ENCODE measurements around the gene FBXL5. TPM values are rescaled to one million over a fixed set of nuclear protein-coding genes. Genes with fewer than 3 reads are reported as not detected.

Gene FBXL5
- total RNA-seq, 3 donors from 2014 or later (not counting 1 experiment from before 2014, with no cell fraction given), result 80.2 to 111 (median 92.8) TPM

DNA sequence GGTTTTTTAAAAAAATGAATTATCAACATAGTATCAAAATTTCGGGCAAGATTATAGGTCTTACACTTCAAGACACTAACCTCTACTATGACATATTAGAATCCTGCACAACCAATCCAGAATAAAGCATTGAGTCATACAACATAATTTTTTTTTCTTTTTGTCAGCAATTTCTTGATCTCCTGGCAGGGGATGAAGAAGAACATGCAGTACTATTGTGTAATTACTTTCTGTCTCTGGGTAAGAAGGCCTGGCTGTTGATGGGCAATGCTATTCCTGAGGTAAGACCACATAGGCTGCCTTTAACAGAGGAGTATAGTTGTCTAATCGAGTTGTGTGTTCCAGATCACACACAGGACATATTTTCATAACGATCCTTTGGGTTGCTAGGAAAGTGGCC lies 67.5 kb downstream of the FBXL5 start:
- no peak for DNase-seq
- intact Hi-C loops (cut with micrococcal nuclease), result no loop called here

DNA sequence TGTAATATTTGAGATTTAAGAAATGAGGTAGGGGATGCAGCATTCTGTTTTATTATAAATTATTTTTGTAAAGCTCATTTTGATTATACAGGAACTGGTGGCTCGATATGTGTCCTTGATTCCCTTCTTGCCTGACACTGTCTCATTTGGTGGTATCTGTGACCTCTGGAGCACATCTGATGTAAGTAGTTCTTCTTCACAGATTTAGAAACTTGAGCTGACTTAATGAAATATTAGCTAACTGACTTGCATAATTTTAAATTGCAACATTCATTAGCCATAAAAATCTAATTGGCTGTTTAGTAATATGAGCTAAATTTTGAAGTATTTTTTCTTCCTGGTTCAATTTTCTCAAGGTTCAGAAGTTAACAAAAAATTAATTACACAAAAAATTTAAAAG lies 69.1 kb downstream of the FBXL5 start:
- Mint-ChIP-seq H3K4me3 (no peak overlapping the region), H3K4me1 (no peaks in the 10 kb centered on the region)
- no peak overlapping the region for H3K27ac ChIP-seq (ENCODE audit: low read length)

More for the DNA sequence above, 67.5 kb downstream of the FBXL5 start:
- no peak overlapping the region for H3K27ac Mint-ChIP-seq
- Histone ChIP-seq H3K4me3 (ENCODE audit: low read length) (no peak overlapping the region), H3K4me1 (ENCODE audit: control insufficient read depth, insufficient read depth, low read length) (no peaks in the 10 kb centered on the region), H3K27me3 (ENCODE audit: control insufficient read depth, insufficient read depth, low read length) (no peaks in the 10 kb centered on the region), H3K36me3 (ENCODE audit: control insufficient read depth, insufficient read depth, low read length) (no peaks in the 10 kb centered on the region), H3K9me3 (ENCODE audit: control insufficient read depth, insufficient read depth, low read length) (no peaks in the 10 kb centered on the region), H3K27ac (ENCODE audit: low read length) (no peak overlapping the region)
- no peaks in the 10 kb centered on the region for H3K36me3 Mint-ChIP-seq
- no peaks in the 10 kb centered on the region for H3K4me1 Mint-ChIP-seq
- no peaks in the 10 kb centered on the region for H3K9me3 Mint-ChIP-seq
- no peaks in the 10 kb centered on the region for H3K27me3 Mint-ChIP-seq (ENCODE audit: low read depth in 2 of 2)
- WGBS (ENCODE audit: insufficient coverage), result 67% methylated on average over 3 of the region's 3 CpGs
- TF ChIP-seq, protein P1, sequence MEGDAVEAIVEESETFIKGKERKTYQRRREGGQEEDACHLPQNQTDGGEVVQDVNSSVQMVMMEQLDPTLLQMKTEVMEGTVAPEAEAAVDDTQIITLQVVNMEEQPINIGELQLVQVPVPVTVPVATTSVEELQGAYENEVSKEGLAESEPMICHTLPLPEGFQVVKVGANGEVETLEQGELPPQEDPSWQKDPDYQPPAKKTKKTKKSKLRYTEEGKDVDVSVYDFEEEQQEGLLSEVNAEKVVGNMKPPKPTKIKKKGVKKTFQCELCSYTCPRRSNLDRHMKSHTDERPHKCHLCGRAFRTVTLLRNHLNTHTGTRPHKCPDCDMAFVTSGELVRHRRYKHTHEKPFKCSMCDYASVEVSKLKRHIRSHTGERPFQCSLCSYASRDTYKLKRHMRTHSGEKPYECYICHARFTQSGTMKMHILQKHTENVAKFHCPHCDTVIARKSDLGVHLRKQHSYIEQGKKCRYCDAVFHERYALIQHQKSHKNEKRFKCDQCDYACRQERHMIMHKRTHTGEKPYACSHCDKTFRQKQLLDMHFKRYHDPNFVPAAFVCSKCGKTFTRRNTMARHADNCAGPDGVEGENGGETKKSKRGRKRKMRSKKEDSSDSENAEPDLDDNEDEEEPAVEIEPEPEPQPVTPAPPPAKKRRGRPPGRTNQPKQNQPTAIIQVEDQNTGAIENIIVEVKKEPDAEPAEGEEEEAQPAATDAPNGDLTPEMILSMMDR (IDR thresholded peaks at IDR 0.05), result no peak
- ATAC-seq, result no peak
- no peak overlapping the region for H3K4me3 Mint-ChIP-seq

DNA sequence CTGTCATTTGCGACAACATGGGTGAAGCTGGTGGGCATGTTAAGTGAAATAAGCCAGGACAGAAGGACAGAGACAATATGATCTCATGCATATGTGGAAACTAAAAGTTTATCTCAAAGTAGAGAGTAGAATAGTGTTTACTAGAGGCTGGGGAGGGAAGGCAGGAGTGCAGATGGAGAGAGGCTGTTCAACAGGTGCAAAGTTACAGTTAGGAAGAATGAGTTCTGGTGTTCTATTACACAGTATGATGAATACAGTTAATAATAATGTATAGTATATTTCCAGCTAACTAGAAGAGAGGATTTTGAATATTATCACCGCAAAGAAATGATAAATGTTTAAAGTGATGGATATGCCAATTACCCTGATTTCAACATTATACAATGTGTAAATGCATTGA lies 69.8 kb downstream of the FBXL5 start:
- 100% methylated on average over 1 of the region's 2 CpGs for WGBS (ENCODE audit: insufficient coverage)
- Histone ChIP-seq H3K9me3 (ENCODE audit: control insufficient read depth, insufficient read depth, low read length) (no peaks in the 10 kb centered on the region), H3K36me3 (ENCODE audit: control insufficient read depth, insufficient read depth, low read length) (no peaks in the 10 kb centered on the region)

More for the DNA sequence above, 69.1 kb downstream of the FBXL5 start:
- Histone ChIP-seq H3K4me3 (ENCODE audit: low read length) (no peak overlapping the region), H3K4me1 (ENCODE audit: control insufficient read depth, insufficient read depth, low read length) (no peaks in the 10 kb centered on the region), H3K36me3 (ENCODE audit: control insufficient read depth, insufficient read depth, low read length) (no peaks in the 10 kb centered on the region), H3K27me3 (ENCODE audit: control insufficient read depth, insufficient read depth, low read length) (no peaks in the 10 kb centered on the region), H3K9me3 (ENCODE audit: control insufficient read depth, insufficient read depth, low read length) (no peaks in the 10 kb centered on the region)
- Mint-ChIP-seq H3K27me3 (ENCODE audit: low read depth in 2 of 2) (no peaks in the 10 kb centered on the region), H3K36me3 (no peaks in the 10 kb centered on the region), H3K9me3 (no peaks in the 10 kb centered on the region), H3K27ac (no peak overlapping the region)
- WGBS (ENCODE audit: insufficient coverage), result 100% methylated on average over 1 of the region's 1 CpG
- TF ChIP-seq, protein P1 (IDR thresholded peaks at IDR 0.05), result no peak
- DNase-seq (no peak), ATAC-seq (no peak)
- intact Hi-C loops (cut with micrococcal nuclease), result no loop called here

DNA sequence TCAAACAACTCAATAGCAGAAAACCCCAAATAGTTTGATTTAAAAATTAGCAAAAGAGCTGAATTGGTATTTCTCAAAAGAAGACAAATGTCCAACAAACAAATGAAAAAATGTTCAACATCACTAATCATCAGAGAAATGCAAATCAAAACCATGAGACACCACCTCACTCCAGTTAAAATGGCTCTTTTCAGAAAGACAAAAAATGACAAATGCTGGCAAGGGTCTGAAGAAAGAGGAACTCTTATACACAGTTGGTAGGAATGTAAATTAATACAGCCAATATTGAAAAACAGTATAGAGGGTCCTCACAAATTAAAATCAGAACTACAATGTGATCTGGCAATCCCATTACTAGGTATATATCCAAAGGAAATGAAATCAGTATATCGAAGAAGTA lies 70.4 kb downstream of the FBXL5 start:
- H3K36me3 Mint-ChIP-seq, result no peaks in the 10 kb centered on the region
- H3K4me3 Mint-ChIP-seq, result no peak overlapping the region
- no peak overlapping the region for H3K27ac Mint-ChIP-seq
- H3K27me3 Mint-ChIP-seq (ENCODE audit: low read depth in 2 of 2), result no peaks in the 10 kb centered on the region
- ATAC-seq (no peak), DNase-seq (no peak)
- Histone ChIP-seq H3K4me3 (ENCODE audit: low read length) (no peak overlapping the region), H3K27me3 (ENCODE audit: control insufficient read depth, insufficient read depth, low read length) (no peaks in the 10 kb centered on the region), H3K9me3 (ENCODE audit: control insufficient read depth, insufficient read depth, low read length) (no peaks in the 10 kb centered on the region), H3K27ac (ENCODE audit: low read length) (no peak overlapping the region), H3K36me3 (ENCODE audit: control insufficient read depth, insufficient read depth, low read length) (no peaks in the 10 kb centered on the region), H3K4me1 (ENCODE audit: control insufficient read depth, insufficient read depth, low read length) (no peaks in the 10 kb centered on the region)
- no CpG with 5 or more reads among the region's 1 CpG for WGBS (ENCODE audit: insufficient coverage)
- H3K9me3 Mint-ChIP-seq, result no peaks in the 10 kb centered on the region
- TF ChIP-seq, protein P1 (IDR thresholded peaks at IDR 0.05), result no peak
- H3K4me1 Mint-ChIP-seq, result no peaks in the 10 kb centered on the region
- intact Hi-C loops (cut with micrococcal nuclease), result no loop called here

More for the DNA sequence above, 69.8 kb downstream of the FBXL5 start:
- TF ChIP-seq, protein P1 (IDR thresholded peaks at IDR 0.05), result no peak
- H3K9me3 Mint-ChIP-seq, result no peaks in the 10 kb centered on the region
- no peaks in the 10 kb centered on the region for H3K4me1 Mint-ChIP-seq
- ATAC-seq, result no peak
- intact Hi-C loops (cut with micrococcal nuclease), result no loop called here
- H3K4me1 ChIP-seq (ENCODE audit: control insufficient read depth, insufficient read depth, low read length), result no peaks in the 10 kb centered on the region
- no peak overlapping the region for H3K4me3 ChIP-seq (ENCODE audit: low read length)
- no peak for DNase-seq
- H3K27ac ChIP-seq (ENCODE audit: low read length), result no peak overlapping the region
- no peaks in the 10 kb centered on the region for H3K27me3 Mint-ChIP-seq (ENCODE audit: low read depth in 2 of 2)
- H3K27ac Mint-ChIP-seq, result no peak overlapping the region
- H3K27me3 ChIP-seq (ENCODE audit: control insufficient read depth, insufficient read depth, low read length), result no peaks in the 10 kb centered on the region
- H3K36me3 Mint-ChIP-seq, result no peaks in the 10 kb centered on the region
- no peak overlapping the region for H3K4me3 Mint-ChIP-seq

Data from natural killer cell (primary cell).